SK-N-SH (cell line): ENCODE measurements around the gene CLCN5.

Experiments used
- CHD2 ChIP-seq: fragments of 150-350 bp; IDR thresholded peaks from 2 replicates; pipeline ENCODE4 v1.6.1; 2018; ENCODE audit warnings: low read length; ENCODE audit not compliant: partially characterized antibody
- CTCF ChIP-seq: fragments of 200-600 bp; sonication (generic); IDR thresholded peaks from 2 replicates; pipeline ENCODE4 v1.6.1; 2017; ENCODE audit warnings: antibody characterized with exemption, mild to moderate bottlenecking, moderate library complexity
- EZH2phosphoT487 ChIP-seq: fragments of 200-600 bp; sonication (generic); IDR thresholded peaks from 2 replicates; pipeline ENCODE4 v1.6.1; 2017; ENCODE audit warnings: low read depth, mixed run types, mild to moderate bottlenecking, antibody characterized with exemption, moderate library complexity, borderline replicate concordance
- GATA2 ChIP-seq: sonication (generic); formaldehyde crosslinking; IDR thresholded peaks from 2 replicates; pipeline ENCODE4 v1.5.0; 2020; ENCODE audit warnings: mild to moderate bottlenecking, missing genetic modification reagents
- JUND ChIP-seq: IDR thresholded peaks from 2 replicates; pipeline ENCODE4 v1.4.0; 2012
- PBX3 ChIP-seq: IDR thresholded peaks from 2 replicates; pipeline ENCODE4; 2012
- POLR2AphosphoS5 ChIP-seq: IDR thresholded peaks from 2 replicates; pipeline ENCODE4 v1.6.1; 2012; ENCODE audit warnings: low read depth, low read length
- RFX5 ChIP-seq: IDR thresholded peaks from 2 replicates; pipeline ENCODE4 v1.6.1; 2012; ENCODE audit warnings: mild to moderate bottlenecking, improper control_type of control experiment, low read length
- RXRA ChIP-seq: IDR thresholded peaks from 2 replicates; pipeline ENCODE4 v1.4.0; 2012; ENCODE audit warnings: low read depth, mild to moderate bottlenecking, borderline replicate concordance
- TCF12 ChIP-seq: IDR thresholded peaks from 2 replicates; pipeline ENCODE4 v1.4.0; 2012
- TEAD4 ChIP-seq: IDR thresholded peaks from 2 replicates; pipeline ENCODE4 v1.4.0; 2012; ENCODE audit warnings: mild to moderate bottlenecking, borderline replicate concordance; ENCODE audit not compliant: insufficient read depth
- USF1 ChIP-seq: IDR thresholded peaks from 2 replicates; pipeline ENCODE4 v1.4.0; 2012; ENCODE audit warnings: low read depth, borderline replicate concordance
- YY1 ChIP-seq: IDR thresholded peaks from 2 replicates; pipeline ENCODE4 v1.4.0; 2012; ENCODE audit warnings: low read depth, mild to moderate bottlenecking

- TF ChIP-seq CTCF: no peak
- TF ChIP-seq POLR2AphosphoS5: no peak
- TF ChIP-seq JUND: no peak
- TF ChIP-seq EZH2phosphoT487: no peak
- no peak for TF ChIP-seq PBX3
- no peak for TF ChIP-seq GATA2
- TF ChIP-seq YY1: no peak
- TF ChIP-seq CHD2: no peak
- TF ChIP-seq USF1: no peak
- TF ChIP-seq TEAD4: no peak
- TF ChIP-seq RXRA: no peak
- no peak for TF ChIP-seq RFX5
- TF ChIP-seq TCF12: no peak
These were observed 10.3 kb upstream of the CLCN5 start for GRCh38 chrX:49912086-49912485.
